Aortic smooth muscle cell (primary cell): ENCODE data around the gene DIPK1C. TPM values are rescaled to one million over a fixed set of nuclear protein-coding genes. Genes with fewer than 3 reads are reported as not detected.

Source experiments
- total RNA-seq: library from RNA; depleted of rRNA; stranded (reverse); fragments of >200 nt; gene quantifications from 2 replicates; pipeline ENCODE4 v1.2.3, GENCODE V29; 2014

The DIPK1C gene
- total RNA-seq: not detected in 2 replicates

GRCh38 chr18:74457043-74457724, at the start of gene DIPK1C:
TSS of gene DIPK1C (minus strand) at chr18:74457308. CDS start at chr18:74457259, 49 bp downstream.

GRCh38 chr18:74495581-74496507, 38.7 kb upstream of the DIPK1C start, which contains the start of gene CNDP2:
TSS of gene CNDP2 (plus strand) at chr18:74496363. CDS start at chr18:74499974, 3,611 bp downstream.

Other genes starting within 250 kb of the DIPK1C start
- 45.0 and 82.1 TPM in 2 replicates for gene CYB5A, start 165.3 kb downstream of the DIPK1C start, total RNA-seq
- gene C18orf63, start 141.5 kb downstream of the DIPK1C start, total RNA-seq: not detected in 2 replicates
- gene CNDP2, start 39.1 kb upstream of the DIPK1C start, total RNA-seq: 37.9 and 52.4 TPM in 2 replicates
- gene CNDP1, start 77.2 kb upstream of the DIPK1C start, total RNA-seq: 0.06 TPM in 1 of 2 replicates, not detected in the other
- 12.9 and 13.6 TPM in 2 replicates for gene ZNF407, start 140.6 kb upstream of the DIPK1C start, total RNA-seq